Neural progenitor cell (in vitro differentiated cells): ENCODE results near the gene PPARA.

Source experiments
- EZH2 ChIP-seq: fragments of 200-600 bp; sonication (generic); IDR thresholded peaks from 2 replicates; pipeline ENCODE4 v1.6.1; 2017; ENCODE audit warnings: antibody characterized with exemption, mild to moderate bottlenecking, moderate library complexity
- EZH2phosphoT487 ChIP-seq: fragments of 200-600 bp; sonication (generic); IDR thresholded peaks from 2 replicates; pipeline ENCODE4 v1.6.1; 2017; ENCODE audit warnings: antibody characterized with exemption

GRCh38 chr22:46103664-46104063 is 46.7 kb upstream of the PPARA start:
- no peak for TF ChIP-seq EZH2phosphoT487
- TF ChIP-seq EZH2: no peak
